ENCODE data around the gene TMPRSS7. TPM values are rescaled to one million over a fixed set of nuclear protein-coding genes. Genes with fewer than 3 reads are reported as not detected.

TMPRSS7 gene
- polyA plus RNA-seq, 1 donor from 2014 or later, result 0.52 TPM

DNA sequence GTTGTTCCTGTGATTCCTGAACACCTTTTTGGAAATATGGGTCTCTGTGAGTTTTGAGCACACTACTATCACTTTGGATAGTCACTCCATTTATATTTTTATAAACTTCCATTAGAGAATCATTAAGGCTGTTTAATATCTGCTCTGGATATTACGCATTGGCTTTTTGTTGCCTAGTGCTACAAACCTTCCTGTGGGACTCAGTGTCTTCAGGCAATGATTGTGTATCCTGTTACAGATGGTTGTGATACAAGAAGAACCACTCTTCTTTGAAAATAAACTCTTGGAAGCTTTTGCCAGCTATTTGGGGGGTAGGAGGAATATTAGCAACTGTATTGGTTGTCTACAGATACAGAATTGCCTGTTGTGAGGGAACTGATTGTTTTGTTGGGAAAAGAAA, 82.9 kb downstream of the TMPRSS7 start:
- no peaks in the 10 kb centered on the region for H3K79me2 ChIP-seq (replicated peaks; ENCODE audit: insufficient read depth, low read length)
- no peak overlapping the region for H3K4me2 ChIP-seq (ENCODE audit: low read length)
- H3K9me2 ChIP-seq (ENCODE audit: insufficient read depth, low read length), result no peaks in the 10 kb centered on the region
- H3K4me3 ChIP-seq (ENCODE audit: low read length), result no peak overlapping the region
- no peaks in the 10 kb centered on the region for H3F3A ChIP-seq (ENCODE audit: insufficient read depth, low read length, poor library complexity, severe bottlenecking)
- no peaks in the 10 kb centered on the region for H3K36me3 ChIP-seq (ENCODE audit: insufficient read depth, low read length)
- no peaks in the 10 kb centered on the region for H3K9me3 ChIP-seq (ENCODE audit: low read length)
- H2AFZ ChIP-seq (ENCODE audit: low read depth, low read length), result no peak overlapping the region
- H3K27ac ChIP-seq (ENCODE audit: low read length), result no peak overlapping the region
- H3K27me3 ChIP-seq (ENCODE audit: insufficient read depth, low read depth, low read length), result no peaks in the 10 kb centered on the region
- no peaks in the 10 kb centered on the region for H4K20me1 ChIP-seq (ENCODE audit: insufficient read depth)
- TF ChIP-seq EP300 (conservative IDR thresholded peaks at IDR 0.05; ENCODE audit: poor library complexity, severe bottlenecking), result no peak
- TF ChIP-seq TAF1 (IDR thresholded peaks at IDR 0.05; ENCODE audit: low read depth), result no peak
- TF ChIP-seq, protein P1, sequence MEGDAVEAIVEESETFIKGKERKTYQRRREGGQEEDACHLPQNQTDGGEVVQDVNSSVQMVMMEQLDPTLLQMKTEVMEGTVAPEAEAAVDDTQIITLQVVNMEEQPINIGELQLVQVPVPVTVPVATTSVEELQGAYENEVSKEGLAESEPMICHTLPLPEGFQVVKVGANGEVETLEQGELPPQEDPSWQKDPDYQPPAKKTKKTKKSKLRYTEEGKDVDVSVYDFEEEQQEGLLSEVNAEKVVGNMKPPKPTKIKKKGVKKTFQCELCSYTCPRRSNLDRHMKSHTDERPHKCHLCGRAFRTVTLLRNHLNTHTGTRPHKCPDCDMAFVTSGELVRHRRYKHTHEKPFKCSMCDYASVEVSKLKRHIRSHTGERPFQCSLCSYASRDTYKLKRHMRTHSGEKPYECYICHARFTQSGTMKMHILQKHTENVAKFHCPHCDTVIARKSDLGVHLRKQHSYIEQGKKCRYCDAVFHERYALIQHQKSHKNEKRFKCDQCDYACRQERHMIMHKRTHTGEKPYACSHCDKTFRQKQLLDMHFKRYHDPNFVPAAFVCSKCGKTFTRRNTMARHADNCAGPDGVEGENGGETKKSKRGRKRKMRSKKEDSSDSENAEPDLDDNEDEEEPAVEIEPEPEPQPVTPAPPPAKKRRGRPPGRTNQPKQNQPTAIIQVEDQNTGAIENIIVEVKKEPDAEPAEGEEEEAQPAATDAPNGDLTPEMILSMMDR (IDR thresholded peaks at IDR 0.05; ENCODE audit: poor library complexity, severe bottlenecking), result no peak
- TF ChIP-seq, protein P2, sequence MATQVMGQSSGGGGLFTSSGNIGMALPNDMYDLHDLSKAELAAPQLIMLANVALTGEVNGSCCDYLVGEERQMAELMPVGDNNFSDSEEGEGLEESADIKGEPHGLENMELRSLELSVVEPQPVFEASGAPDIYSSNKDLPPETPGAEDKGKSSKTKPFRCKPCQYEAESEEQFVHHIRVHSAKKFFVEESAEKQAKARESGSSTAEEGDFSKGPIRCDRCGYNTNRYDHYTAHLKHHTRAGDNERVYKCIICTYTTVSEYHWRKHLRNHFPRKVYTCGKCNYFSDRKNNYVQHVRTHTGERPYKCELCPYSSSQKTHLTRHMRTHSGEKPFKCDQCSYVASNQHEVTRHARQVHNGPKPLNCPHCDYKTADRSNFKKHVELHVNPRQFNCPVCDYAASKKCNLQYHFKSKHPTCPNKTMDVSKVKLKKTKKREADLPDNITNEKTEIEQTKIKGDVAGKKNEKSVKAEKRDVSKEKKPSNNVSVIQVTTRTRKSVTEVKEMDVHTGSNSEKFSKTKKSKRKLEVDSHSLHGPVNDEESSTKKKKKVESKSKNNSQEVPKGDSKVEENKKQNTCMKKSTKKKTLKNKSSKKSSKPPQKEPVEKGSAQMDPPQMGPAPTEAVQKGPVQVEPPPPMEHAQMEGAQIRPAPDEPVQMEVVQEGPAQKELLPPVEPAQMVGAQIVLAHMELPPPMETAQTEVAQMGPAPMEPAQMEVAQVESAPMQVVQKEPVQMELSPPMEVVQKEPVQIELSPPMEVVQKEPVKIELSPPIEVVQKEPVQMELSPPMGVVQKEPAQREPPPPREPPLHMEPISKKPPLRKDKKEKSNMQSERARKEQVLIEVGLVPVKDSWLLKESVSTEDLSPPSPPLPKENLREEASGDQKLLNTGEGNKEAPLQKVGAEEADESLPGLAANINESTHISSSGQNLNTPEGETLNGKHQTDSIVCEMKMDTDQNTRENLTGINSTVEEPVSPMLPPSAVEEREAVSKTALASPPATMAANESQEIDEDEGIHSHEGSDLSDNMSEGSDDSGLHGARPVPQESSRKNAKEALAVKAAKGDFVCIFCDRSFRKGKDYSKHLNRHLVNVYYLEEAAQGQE (IDR thresholded peaks at IDR 0.05; ENCODE audit: borderline replicate concordance), result no peak
- no peak for TF ChIP-seq RAD21 (conservative IDR thresholded peaks at IDR 0.05)
- no peak for TF ChIP-seq EZH2 (IDR thresholded peaks at IDR 0.05; ENCODE audit: borderline replicate concordance, insufficient read depth, low read length, poor library complexity, severe bottlenecking)
- TF ChIP-seq MXI1 (conservative IDR thresholded peaks at IDR 0.05; ENCODE audit: poor library complexity, severe bottlenecking), result no peak
- no peak for TF ChIP-seq SMC3 (conservative IDR thresholded peaks at IDR 0.05; ENCODE audit: poor library complexity)
- TF ChIP-seq POLR2AphosphoS5 (IDR thresholded peaks at IDR 0.05), result no peak
- H3K9ac ChIP-seq (ENCODE audit: low read length), result no peak overlapping the region

DNA sequence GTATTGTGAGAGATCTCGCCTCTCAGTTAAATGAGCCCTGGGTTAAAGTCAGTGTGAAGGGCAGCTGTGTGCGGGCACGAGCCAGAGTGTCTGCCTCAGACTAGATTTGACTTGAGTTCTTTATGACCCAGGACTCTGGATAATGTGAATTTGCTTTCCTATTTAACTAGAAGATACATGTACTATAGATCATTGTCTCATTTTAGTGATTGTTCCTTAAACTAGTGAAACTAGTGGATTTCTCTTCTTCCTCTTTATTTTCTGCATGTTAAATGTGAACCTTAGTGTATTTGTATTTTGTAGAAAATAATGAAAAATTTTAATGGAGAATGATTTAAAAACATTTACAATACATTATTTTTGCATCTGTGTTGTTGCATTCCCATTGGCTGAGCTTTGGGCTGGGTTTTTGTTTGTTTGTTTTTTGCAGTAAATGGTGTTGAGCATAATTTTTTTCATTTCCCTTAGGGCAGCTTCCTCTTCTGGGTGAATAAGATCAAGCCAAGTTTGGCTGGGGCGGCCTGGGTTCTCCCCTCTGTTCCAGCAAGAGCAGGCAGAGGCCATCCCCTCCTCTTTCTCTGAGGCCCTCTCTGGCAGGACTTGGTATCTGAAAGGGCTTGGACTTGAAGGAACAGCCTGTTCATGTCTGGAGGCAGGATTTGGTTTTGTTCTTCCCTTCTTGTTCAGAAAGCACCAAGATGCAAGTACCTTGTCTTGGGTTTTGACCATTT, 83.5 kb downstream of the TMPRSS7 start:
- TF ChIP-seq EP300 (conservative IDR thresholded peaks at IDR 0.05; ENCODE audit: poor library complexity, severe bottlenecking) (no peak), RAD21 (conservative IDR thresholded peaks at IDR 0.05) (no peak), SMC3 (conservative IDR thresholded peaks at IDR 0.05; ENCODE audit: poor library complexity) (no peak), EZH2 (IDR thresholded peaks at IDR 0.05; ENCODE audit: borderline replicate concordance, insufficient read depth, low read length, poor library complexity, severe bottlenecking) (no peak), MXI1 (conservative IDR thresholded peaks at IDR 0.05; ENCODE audit: poor library complexity, severe bottlenecking) (no peak), TAF1 (IDR thresholded peaks at IDR 0.05; ENCODE audit: low read depth) (no peak), POLR2AphosphoS5 (IDR thresholded peaks at IDR 0.05) (no peak)
- TF ChIP-seq, protein P2 (IDR thresholded peaks at IDR 0.05; ENCODE audit: borderline replicate concordance), result no peak
- TF ChIP-seq, protein P1 (IDR thresholded peaks at IDR 0.05; ENCODE audit: poor library complexity, severe bottlenecking), result no peak
- Histone ChIP-seq H3K4me2 (ENCODE audit: low read length) (no peak overlapping the region), H3K36me3 (ENCODE audit: insufficient read depth, low read length) (no peaks in the 10 kb centered on the region), H2AFZ (ENCODE audit: low read depth, low read length) (no peak overlapping the region), H3K79me2 (replicated peaks; ENCODE audit: insufficient read depth, low read length) (no peaks in the 10 kb centered on the region), H3F3A (ENCODE audit: insufficient read depth, low read length, poor library complexity, severe bottlenecking) (no peaks in the 10 kb centered on the region), H3K9me3 (ENCODE audit: low read length) (no peaks in the 10 kb centered on the region), H4K20me1 (ENCODE audit: insufficient read depth) (no peaks in the 10 kb centered on the region), H3K9me2 (ENCODE audit: insufficient read depth, low read length) (no peaks in the 10 kb centered on the region), H3K9ac (ENCODE audit: low read length) (no peak overlapping the region), H3K27ac (ENCODE audit: low read length) (no peak overlapping the region), H3K4me3 (ENCODE audit: low read length) (no peak overlapping the region), H3K27me3 (ENCODE audit: insufficient read depth, low read depth, low read length) (no peaks in the 10 kb centered on the region)
